IMR-90 (cell line): ENCODE measurements around the gene PRSS12. TPM values are rescaled to one million over a fixed set of nuclear protein-coding genes. Genes with fewer than 3 reads are reported as not detected.

Experiments
- ATAC-seq: fragments of 200-7000 bp; cut with Tn5 transposase; 2 replicates; pipeline ENCODE4 v1.9.1; 2020; ENCODE audit warnings: low read depth, mild to moderate bottlenecking, moderate library complexity
- BruUV-seq: library from RNA; stranded (reverse); fragments of 400-500 nt; replicated peaks from 2 replicates; lab custom pipeline; 2021; lab: Mats Ljungman, UMichigan
- CTCF ChIA-PET: fragments of 300-600 bp; formaldehyde crosslinking; extraction: SDS; loops from one replicate; lab custom pipeline; 2021; ENCODE audit warnings: antibody characterized with exemption; lab: Yijun Ruan, JAX
- POLR2A ChIA-PET: fragments of 300-600 bp; sonication (Branson Sonifier 250); formaldehyde crosslinking; loops from one replicate; lab custom pipeline; 2022; ENCODE audit warnings: antibody characterized with exemption; ENCODE audit not compliant: unreplicated experiment; lab: Charles Lee
- DNase-seq: peaks from one replicate; pipeline ENCODE4 v3.0.0; 2013
- H2AFZ ChIP-seq: replicated peaks from 2 replicates; pipeline ENCODE3; 2013; ENCODE audit warnings: low read length, mild to moderate bottlenecking; ENCODE audit not compliant: poor library complexity
- H2AK5ac ChIP-seq: 2 replicates; pipeline ENCODE4 v1.6.1; 2013; ENCODE audit warnings: low read depth, low read length, inconsistent platforms
- H2AK9ac ChIP-seq: replicated peaks from 2 replicates; pipeline ENCODE3; 2013; ENCODE audit warnings: mild to moderate bottlenecking, low read depth, low read length, moderate library complexity; ENCODE audit not compliant: poor library complexity
- H2BK120ac ChIP-seq: 2 replicates; pipeline ENCODE4 v1.6.1; 2013; ENCODE audit warnings: low read depth, low read length, inconsistent platforms
- H2BK15ac ChIP-seq: 3 replicates; pipeline ENCODE4 v1.6.1; 2013; ENCODE audit warnings: low read depth, low read length, inconsistent platforms
- H2BK20ac ChIP-seq: 2 replicates; pipeline ENCODE4 v1.6.1; 2013; ENCODE audit warnings: low read depth, mild to moderate bottlenecking, inconsistent platforms, low read length, moderate library complexity
- H2BK5ac ChIP-seq: 2 replicates; pipeline ENCODE4 v1.6.1; 2013; ENCODE audit warnings: mild to moderate bottlenecking, low read depth, low read length, inconsistent platforms; ENCODE audit not compliant: poor library complexity, severe bottlenecking
- H3K14ac ChIP-seq: replicated peaks from 2 replicates; pipeline ENCODE4 v1.6.1; 2013; ENCODE audit warnings: low read depth, low read length, inconsistent platforms
- H3K18ac ChIP-seq: 2 replicates; pipeline ENCODE4 v1.6.1; 2013; ENCODE audit warnings: low read depth, low read length, control low read depth
- H3K23ac ChIP-seq: 2 replicates; pipeline ENCODE4 v1.6.1; 2013; ENCODE audit warnings: low read depth, low read length, inconsistent platforms
- H3K27ac ChIP-seq: 2 replicates; pipeline ENCODE4 v1.5.1; 2013; ENCODE audit warnings: mild to moderate bottlenecking, control low read depth, low read length; ENCODE audit not compliant: insufficient read depth
- H3K27me3 ChIP-seq: 2 replicates; pipeline ENCODE4 v1.6.1; 2013; ENCODE audit warnings: low read length; ENCODE audit not compliant: control insufficient read depth, insufficient read depth
- H3K36me3 ChIP-seq: 2 replicates; pipeline ENCODE4 v1.6.1; 2013; ENCODE audit warnings: low read length, mixed read lengths; ENCODE audit not compliant: control insufficient read depth, insufficient read depth
- H3K4ac ChIP-seq: 2 replicates; pipeline ENCODE4 v1.6.1; 2013; ENCODE audit warnings: low read depth, low read length, inconsistent platforms
- H3K4me1 ChIP-seq: 2 replicates; pipeline ENCODE4 v1.6.1; 2013; ENCODE audit warnings: low read length, mixed read lengths; ENCODE audit not compliant: control insufficient read depth, insufficient read depth
- H3K4me2 ChIP-seq: 2 replicates; pipeline ENCODE4 v1.6.1; 2013; ENCODE audit warnings: low read depth, mild to moderate bottlenecking, control low read depth, low read length, moderate library complexity
- H3K4me3 ChIP-seq: 2 replicates; pipeline ENCODE4 v1.5.1; 2013; ENCODE audit warnings: low read depth, mild to moderate bottlenecking, control low read depth, low read length, moderate library complexity; ENCODE audit not compliant: insufficient read depth
- H3K56ac ChIP-seq: 2 replicates; pipeline ENCODE4 v1.6.1; 2013; ENCODE audit warnings: low read length, inconsistent platforms; ENCODE audit not compliant: insufficient read depth; ENCODE audit errors: extremely low read depth
- H3K79me1 ChIP-seq, 2 experiments: 2 replicates each; pipeline ENCODE4 v1.6.1; 2013; ENCODE audit warnings: low read length in 2 of 2, inconsistent platforms in 1 of 2, low read depth in 1 of 2
- H3K9ac ChIP-seq: 2 replicates; pipeline ENCODE4 v1.6.1; 2013; ENCODE audit warnings: low read depth, low read length, control low read depth
- H3K9me1 ChIP-seq: 2 replicates; pipeline ENCODE4 v1.6.1; 2013; ENCODE audit warnings: low read length, inconsistent platforms; ENCODE audit not compliant: insufficient read depth
- H3K9me3 ChIP-seq: 2 replicates; pipeline ENCODE4 v1.6.1; 2013; ENCODE audit warnings: low read length; ENCODE audit not compliant: control insufficient read depth, insufficient read depth
- H4K20me1 ChIP-seq: 2 replicates; pipeline ENCODE4 v1.6.1; 2013; ENCODE audit warnings: low read length, inconsistent platforms; ENCODE audit not compliant: insufficient read depth
- H4K5ac ChIP-seq: 2 replicates; pipeline ENCODE4 v1.6.1; 2013; ENCODE audit warnings: mild to moderate bottlenecking, low read depth, low read length, control low read depth
- H4K8ac ChIP-seq, 2 experiments: 2 replicates each; pipeline ENCODE4 v1.6.1; 2013; ENCODE audit warnings: low read depth in 2 of 2, low read length in 2 of 2, control low read depth in 1 of 2, inconsistent platforms in 1 of 2
- H4K91ac ChIP-seq: 2 replicates; pipeline ENCODE4 v1.6.1; 2013; ENCODE audit warnings: low read depth, low read length, inconsistent platforms; ENCODE audit not compliant: insufficient read depth
- CEBPB ChIP-seq: IDR thresholded peaks from 2 replicates; pipeline ENCODE4 v1.6.1; 2012; ENCODE audit warnings: low read depth, low read length, improper control_type of control experiment
- MAFK ChIP-seq: IDR thresholded peaks from 2 replicates; pipeline ENCODE4 v1.6.1; 2012; ENCODE audit warnings: low read depth, low read length, improper control_type of control experiment
- NFE2L2 ChIP-seq: fragments of 150-350 bp; IDR thresholded peaks from 2 replicates; pipeline ENCODE4 v1.6.1; 2016; ENCODE audit warnings: low read depth, mild to moderate bottlenecking, low read length
- RAD21 ChIP-seq: IDR thresholded peaks from 2 replicates; pipeline ENCODE4 v1.6.1; 2012; ENCODE audit warnings: low read length, improper control_type of control experiment
- WGBS, 2 experiments: methylation state at CpG; one replicate each; pipeline versions ENCODE4 v1.1.5 to v1.1.7; 2013; ENCODE audit warnings: missing lambda C conversion rate in 2 of 2; ENCODE audit not compliant: insufficient read length in 1 of 2; ENCODE audit errors: extremely low coverage in 2 of 2; 5-methylcytosine and 5-hydroxymethylcytosine counted together
- dilution Hi-C: fragments of 300-500 bp; cut with HindIII; formaldehyde crosslinking; loops from one replicate; pipeline ENCODE4 v1.14.3; 2018; ENCODE audit warnings: low sequenced_read_pairs; ENCODE audit not compliant: unreplicated experiment
- in situ Hi-C: fragments of 300-500 bp; cut with MboI; formaldehyde crosslinking; loops from 3 replicates; pipeline ENCODE4 v1.14.3; 2019; ENCODE audit warnings: low sequenced_read_pairs, inconsistent platforms, mixed read lengths
- intact Hi-C: fragments of 100-400 bp; cut with micrococcal nuclease; formaldehyde crosslinking; loops from 2 replicates; pipeline ENCODE4 v1.10.0; 2022
- polyA plus RNA-seq, 3 experiments: library from polyadenylated mRNA; depleted of rRNA; stranded (reverse); fragments of >200 nt; gene quantifications; 2 replicates each; pipeline ENCODE4 v1.2.3, GENCODE V29; 2012; ENCODE audit warnings: low replicate concordance in 1 of 3
- total RNA-seq: library from RNA; depleted of rRNA; stranded (reverse); fragments of >200 nt; gene quantifications from 2 replicates; pipeline ENCODE4 v1.2.3, GENCODE V29; 2012
- TF ChIP-seq, protein P1 (sequence below): fragments of 150-350 bp; IDR thresholded peaks from 2 replicates; pipeline ENCODE4 v1.6.1; 2017; ENCODE audit warnings: mild to moderate bottlenecking, antibody characterized with exemption, low read length, low read depth

PRSS12 gene
- total and polyA plus RNA-seq, 2 of the 4 experiments (the other 2 are of a cell fraction): 51.1 to 71.5 TPM

- H2BK5ac ChIP-seq: no peak overlapping the region
- H3K4me3 ChIP-seq: no peak overlapping the region
- peaks cover 4% of the 10 kb centered on the region for H3K4me1 ChIP-seq
- H4K5ac ChIP-seq: no peak overlapping the region
- CTCF ChIA-PET: interaction anchor here (3.4 kb wide), 1 partner anchor 7 kb away, joined by 17 read pairs; the partner anchor contains the start of gene PRSS12
- TF ChIP-seq RAD21 (no peak), NFE2L2 (no peak), CEBPB (peak; percentile 28; the same call in 1 of the 2 replicates), MAFK (no peak)
- TF ChIP-seq, protein P1, sequence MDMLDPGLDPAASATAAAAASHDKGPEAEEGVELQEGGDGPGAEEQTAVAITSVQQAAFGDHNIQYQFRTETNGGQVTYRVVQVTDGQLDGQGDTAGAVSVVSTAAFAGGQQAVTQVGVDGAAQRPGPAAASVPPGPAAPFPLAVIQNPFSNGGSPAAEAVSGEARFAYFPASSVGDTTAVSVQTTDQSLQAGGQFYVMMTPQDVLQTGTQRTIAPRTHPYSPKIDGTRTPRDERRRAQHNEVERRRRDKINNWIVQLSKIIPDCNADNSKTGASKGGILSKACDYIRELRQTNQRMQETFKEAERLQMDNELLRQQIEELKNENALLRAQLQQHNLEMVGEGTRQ: no peak
- H3K9me1 ChIP-seq: no peaks in the 10 kb centered on the region
- no peak for DNase-seq
- no peak overlapping the region for H2BK15ac ChIP-seq
- no peaks in the 10 kb centered on the region for H3K9me3 ChIP-seq
- H3K14ac ChIP-seq: no peak overlapping the region
- no peak overlapping the region for H3K18ac ChIP-seq
- H3K27me3 ChIP-seq: no peaks in the 10 kb centered on the region
- WGBS, 2 experiments: 100% methylated on average over 1 of the region's 3 CpGs; no CpG with 5 or more reads in 1 of the 2 experiments
- no TSS peak for BruUV-seq
- H3K23ac ChIP-seq: no peak overlapping the region
- dilution Hi-C loops: no loop called here
- no peak overlapping the region for H3K4ac ChIP-seq
- no peak overlapping the region for H2BK120ac ChIP-seq
- POLR2A ChIA-PET: no interaction called here
- no peak overlapping the region for H2AK9ac ChIP-seq
- H2BK20ac ChIP-seq: no peak overlapping the region
- no peak overlapping the region for H2AFZ ChIP-seq
- no peak overlapping the region for H4K8ac ChIP-seq
- H3K56ac ChIP-seq: no peak overlapping the region
- ATAC-seq: no peak
- H3K27ac ChIP-seq: no peak overlapping the region
- in situ Hi-C loops: no loop called here
- H4K20me1 ChIP-seq: no peaks in the 10 kb centered on the region
- no peak overlapping the region for H3K9ac ChIP-seq
- H2AK5ac ChIP-seq: no peak overlapping the region
- no peaks in the 10 kb centered on the region for H3K79me1 ChIP-seq
- no peaks in the 10 kb centered on the region for H3K36me3 ChIP-seq
- intact Hi-C loops: no loop called here
- no peak overlapping the region for H3K4me2 ChIP-seq
- no peak overlapping the region for H4K91ac ChIP-seq
These were observed 7.3 kb upstream of the PRSS12 start for GRCh38 chr4:118360106-118360505.
